CD4-positive, alpha-beta T cell treated with Interleukin-15 for 4 hours (primary cell): ENCODE data around the gene OGFR.

Experiments used
- DNase-seq: peaks from one replicate; pipeline ENCODE4 v3.0.0-alpha.2; 2020; ENCODE audit warnings: low spot score

Gene OGFR

GRCh38 chr20:62770111-62770910 is 34.3 kb upstream of the OGFR start:
- DNase-seq: no peak

- DNase-seq: no peak
Observed at GRCh38 chr20:62770916-62771315, 33.7 kb upstream of the OGFR start.

- DNase-seq: no peak
Observed at GRCh38 chr20:62771396-62772102, 33.1 kb upstream of the OGFR start.

- no peak for DNase-seq
Observed at GRCh38 chr20:62772103-62772611, 32.5 kb upstream of the OGFR start.

- DNase-seq: no peak
Observed at GRCh38 chr20:62772619-62772989, 32.0 kb upstream of the OGFR start.

GRCh38 chr20:62772990-62773844 is 31.4 kb upstream of the OGFR start:
- no peak for DNase-seq

GRCh38 chr20:62773845-62774714 is 30.6 kb upstream of the OGFR start:
- DNase-seq: no peak

GRCh38 chr20:62774762-62775161 is 29.9 kb upstream of the OGFR start:
- no peak for DNase-seq

GRCh38 chr20:62775206-62775605 is 29.4 kb upstream of the OGFR start:
- DNase-seq: no peak

GRCh38 chr20:62776035-62776691 is 28.5 kb upstream of the OGFR start:
- no peak for DNase-seq

GRCh38 chr20:62776692-62777527 is 27.7 kb upstream of the OGFR start:
- peak; percentile 69 for DNase-seq

GRCh38 chr20:62777528-62777830 is 27.2 kb upstream of the OGFR start:
- DNase-seq: no peak

GRCh38 chr20:62778058-62778457 is 26.6 kb upstream of the OGFR start:
- DNase-seq: no peak

- DNase-seq: no peak
Observed at GRCh38 chr20:62778601-62779416, 25.8 kb upstream of the OGFR start.

- no peak for DNase-seq
Observed at GRCh38 chr20:62779417-62779685, 25.3 kb upstream of the OGFR start.

- no peak for DNase-seq
Observed at GRCh38 chr20:62780204-62780603, 24.4 kb upstream of the OGFR start.

- no peak for DNase-seq
Observed at GRCh38 chr20:62780696-62781095, 23.9 kb upstream of the OGFR start.

- DNase-seq: no peak
Observed at GRCh38 chr20:62782149-62782892, 22.3 kb upstream of the OGFR start.

- DNase-seq: no peak
Observed at GRCh38 chr20:62782893-62783278, 21.7 kb upstream of the OGFR start.
